Testis (tissue), 3 donors: ENCODE measurements around the gene KLHL7. TPM values are rescaled to one million over a fixed set of nuclear protein-coding genes. Genes with fewer than 3 reads are reported as not detected.

Source experiments
- DNase-seq: peaks from one replicate; pipeline ENCODE4 v3.0.0-alpha.2; 2019
- H3K27ac ChIP-seq, 2 donors: fragments of 200-600 bp; sonication (generic); one replicate each; pipeline ENCODE4 v1.5.1; 2019
- H3K27me3 ChIP-seq: fragments of 200-600 bp; sonication (generic); one replicate; pipeline ENCODE4 v1.5.1; 2019
- H3K36me3 ChIP-seq: fragments of 200-600 bp; sonication (generic); one replicate; pipeline ENCODE4 v1.5.1; 2017; ENCODE audit warnings: low read depth; ENCODE audit errors: missing control alignments
- H3K4me1 ChIP-seq: fragments of 200-600 bp; sonication (generic); one replicate; pipeline ENCODE4 v1.5.1; 2019
- H3K4me3 ChIP-seq, 2 donors: fragments of 200-600 bp; sonication (generic); one replicate each; pipeline ENCODE4 v1.5.1; 2017 to 2019
- H3K9me3 ChIP-seq: fragments of 200-600 bp; sonication (generic); one replicate; pipeline ENCODE4 v1.5.1; 2017
- POLR2A ChIP-seq: fragments of 450-650 bp; IDR thresholded peaks from one replicate; pipeline ENCODE4 v1.6.1; 2017; ENCODE audit warnings: antibody characterized with exemption, mild to moderate bottlenecking, moderate library complexity
- WGBS, 2 donors: methylation state at CpG; one replicate each; pipeline ENCODE4 v1.1.5; 2018; 5-methylcytosine and 5-hydroxymethylcytosine counted together
- intact Hi-C: fragments of 100-400 bp; cut with DNase I; formaldehyde crosslinking; loops from one replicate; pipeline ENCODE4 v1.15.1; 2023; ENCODE audit warnings: low total_unique reads
- polyA plus RNA-seq: library from polyadenylated mRNA; stranded (reverse); fragments of 350-450 nt; fragmentation: Illumina TruSeq; extraction: RNeasy Lipid Tissue Mini Kit (QIAGEN cat#74804); gene quantifications from one replicate; pipeline ENCODE4 v1.2.3, GENCODE V29; 2014; ENCODE audit warnings: low read depth, low replicate concordance; ENCODE audit not compliant: insufficient read depth
- total RNA-seq, 2 donors: library from RNA; depleted of rRNA; stranded (reverse); fragments of >200 nt; gene quantifications; one replicate each; pipeline ENCODE4 v1.2.3, GENCODE V29; 2016
- TF ChIP-seq, protein P1 (sequence below), 3 experiments: fragments of 450-650 bp in 2 of 3; fragments of 200-600 bp in 1 of 3; sonication (generic) in 1 of 3; IDR thresholded peaks; one replicate each; pipeline ENCODE4 v1.5.1; 2016 to 2019; ENCODE audit warnings: antibody characterized with exemption in 3 of 3, mild to moderate bottlenecking in 2 of 3, moderate library complexity in 1 of 3

Gene KLHL7
- total and polyA plus RNA-seq, 3 donors from 2014 or later: 85.3 to 135 (median 113) TPM

DNA sequence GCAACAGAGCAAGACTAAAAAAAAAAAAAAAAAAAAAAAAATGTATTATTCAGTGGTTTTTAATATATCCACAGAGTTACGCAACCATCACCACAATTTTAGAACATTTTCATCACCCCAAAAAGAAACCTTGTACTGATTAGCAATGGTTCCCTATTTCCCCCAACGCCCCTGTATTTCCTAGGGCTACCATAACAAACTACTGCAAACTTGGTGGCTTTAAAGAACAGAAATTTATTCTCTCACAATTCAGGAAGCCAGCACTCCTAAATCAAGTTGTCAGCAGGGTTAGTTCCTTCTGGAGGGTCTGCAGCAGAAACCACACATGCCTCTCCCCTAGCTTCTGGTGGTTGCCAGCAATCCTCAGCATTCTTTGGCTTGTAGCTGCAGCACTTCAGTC is 70.4 kb downstream of the KLHL7 start:
- TF ChIP-seq, protein P1, sequence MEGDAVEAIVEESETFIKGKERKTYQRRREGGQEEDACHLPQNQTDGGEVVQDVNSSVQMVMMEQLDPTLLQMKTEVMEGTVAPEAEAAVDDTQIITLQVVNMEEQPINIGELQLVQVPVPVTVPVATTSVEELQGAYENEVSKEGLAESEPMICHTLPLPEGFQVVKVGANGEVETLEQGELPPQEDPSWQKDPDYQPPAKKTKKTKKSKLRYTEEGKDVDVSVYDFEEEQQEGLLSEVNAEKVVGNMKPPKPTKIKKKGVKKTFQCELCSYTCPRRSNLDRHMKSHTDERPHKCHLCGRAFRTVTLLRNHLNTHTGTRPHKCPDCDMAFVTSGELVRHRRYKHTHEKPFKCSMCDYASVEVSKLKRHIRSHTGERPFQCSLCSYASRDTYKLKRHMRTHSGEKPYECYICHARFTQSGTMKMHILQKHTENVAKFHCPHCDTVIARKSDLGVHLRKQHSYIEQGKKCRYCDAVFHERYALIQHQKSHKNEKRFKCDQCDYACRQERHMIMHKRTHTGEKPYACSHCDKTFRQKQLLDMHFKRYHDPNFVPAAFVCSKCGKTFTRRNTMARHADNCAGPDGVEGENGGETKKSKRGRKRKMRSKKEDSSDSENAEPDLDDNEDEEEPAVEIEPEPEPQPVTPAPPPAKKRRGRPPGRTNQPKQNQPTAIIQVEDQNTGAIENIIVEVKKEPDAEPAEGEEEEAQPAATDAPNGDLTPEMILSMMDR (IDR thresholded peaks at IDR 0.05): no peak
- no peak for TF ChIP-seq POLR2A
- H3K36me3 ChIP-seq: no peaks in the 10 kb centered on the region
- no peaks in the 10 kb centered on the region for H3K9me3 ChIP-seq
- no peaks in the 10 kb centered on the region for H3K27me3 ChIP-seq
- 87 to 89% methylated on average over 2 of the region's 2 CpGs for WGBS, 2 donors
- H3K27ac ChIP-seq: no peak overlapping the region
- no peak overlapping the region for H3K4me3 ChIP-seq
- intact Hi-C loops: no loop called here
- H3K4me1 ChIP-seq: no peaks in the 10 kb centered on the region
- no peak for DNase-seq

- Histone ChIP-seq H3K4me3 (peak within 1 kb of the TSS; percentile 75 to 93), H3K27ac (peak within 1 kb of the TSS; percentile 78 to 83), H3K4me1 (peaks cover 8% of the 10 kb centered on the region), H3K9me3 (no peaks in the 10 kb centered on the region), H3K27me3 (no peaks in the 10 kb centered on the region), H3K36me3 (no peaks in the 10 kb centered on the region)
- WGBS, 2 donors: 0% methylated on average over 18 to 62 of the region's 63 CpGs
- intact Hi-C loops: loop anchor here (10.0 kb wide), 1 partner anchor 77 kb away; the partner anchor contains the start of gene KLHL7
- DNase-seq: peak; percentile 96
- TF ChIP-seq, protein P1 (IDR thresholded peaks at IDR 0.05): peak in 1 of 3 experiments; percentile 47
- no peak for TF ChIP-seq POLR2A
Measured at GRCh38 chr7:23181684-23182553, 76.3 kb downstream of the KLHL7 start, which contains the start of gene NUP42. Gene NUP42, plus strand, starts transcription at chr7:23182048. Its CDS starts 38 bp downstream, at chr7:23182086.

DNA sequence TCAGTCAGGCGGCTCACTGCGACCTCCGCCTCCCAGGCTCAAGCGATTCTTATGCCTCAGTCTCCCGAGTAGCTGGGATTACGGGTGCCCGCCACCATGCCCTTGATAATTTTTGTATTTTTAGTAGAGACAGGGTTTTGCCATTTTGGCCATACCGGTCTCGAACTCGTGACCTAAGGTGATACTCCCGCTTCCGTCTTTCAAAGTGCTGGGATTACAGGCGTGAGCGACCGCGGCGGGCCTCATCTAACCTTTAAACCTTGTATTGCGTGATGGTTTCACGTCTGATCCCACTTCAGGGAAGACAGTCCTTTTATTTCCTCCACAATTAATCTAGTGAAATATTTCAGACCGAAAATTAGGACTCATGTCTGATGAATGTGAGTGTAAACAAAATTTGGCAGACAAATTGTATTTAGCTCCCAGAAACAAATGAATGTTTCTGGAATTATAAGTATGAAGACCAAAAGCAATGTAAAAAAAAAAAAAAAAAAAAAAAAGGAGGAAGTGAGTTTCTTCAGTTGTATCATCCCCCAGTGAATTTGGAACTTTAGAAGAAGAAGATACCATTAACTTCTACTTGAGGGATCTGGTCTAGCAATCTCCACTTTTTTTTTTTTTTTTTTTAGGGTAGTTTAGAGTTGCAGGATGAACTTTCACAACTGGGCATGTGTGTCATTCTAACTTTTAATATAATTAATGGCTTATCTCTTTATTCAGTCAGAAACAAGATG is 77.9 kb downstream of the KLHL7 start:
- H3K36me3 ChIP-seq: no peaks in the 10 kb centered on the region
- no peaks in the 10 kb centered on the region for H3K9me3 ChIP-seq
- intact Hi-C loops: loop anchor here (10.0 kb wide), 1 partner anchor 79 kb away; the partner anchor contains the start of gene KLHL7
- WGBS, 2 donors: 67 to 76% methylated on average over 20 of the region's 20 CpGs
- H3K4me3 ChIP-seq: peak overlapping the region; percentile 75 to 93
- DNase-seq: no peak
- no peak overlapping the region for H3K27ac ChIP-seq
- H3K4me1 ChIP-seq: peaks cover 8% of the 10 kb centered on the region
- H3K27me3 ChIP-seq: no peaks in the 10 kb centered on the region
- TF ChIP-seq, protein P1 (IDR thresholded peaks at IDR 0.05): no peak

GRCh38 chr7:23184291-23184690 is 78.7 kb downstream of the KLHL7 start:
- no peak overlapping the region for H3K27ac ChIP-seq
- no peak for DNase-seq
- no peaks in the 10 kb centered on the region for H3K27me3 ChIP-seq
- H3K4me1 ChIP-seq: peaks cover 8% of the 10 kb centered on the region
- TF ChIP-seq, protein P1 (IDR thresholded peaks at IDR 0.05): no peak
- TF ChIP-seq POLR2A: no peak
- no peaks in the 10 kb centered on the region for H3K9me3 ChIP-seq
- H3K4me3 ChIP-seq: no peak overlapping the region
- no peaks in the 10 kb centered on the region for H3K36me3 ChIP-seq
- 68 to 83% methylated on average over 1 of the region's 1 CpG for WGBS, 2 donors
- intact Hi-C loops: loop anchor here (10.0 kb wide), 1 partner anchor 79 kb away; the partner anchor contains the start of gene KLHL7
